ENCODE measurements around the gene SIDT1. TPM values are rescaled to one million over a fixed set of nuclear protein-coding genes. Genes with fewer than 3 reads are reported as not detected.
A peak's percentile ranks its signal among the peaks of the same experiment; 100 is the strongest.

The SIDT1 gene
- polyA plus RNA-seq (2012; ENCODE audit: insufficient read depth, insufficient read length, low read depth) = 0.57 TPM

GRCh38 chr3:113531826-113532697 is at the start of gene SIDT1:
Gene SIDT1, plus strand, starts transcription at chr3:113532555. Its CDS starts 467 bp downstream, at chr3:113533022.
- no peak for DNase-seq
- Histone ChIP-seq H3K36me3 (no peaks in the 10 kb centered on the region), H3K4me3 (ENCODE audit: low read depth, low read length) (peak within 1 kb of the TSS; percentile 42), H3K9me3 (no peaks in the 10 kb centered on the region), H3K27me3 (peaks cover 66% of the 10 kb centered on the region), H3K4me1 (no peaks in the 10 kb centered on the region)
- TF ChIP-seq CTCF (IDR thresholded peaks at IDR 0.05; ENCODE audit: low read depth, low read length) = no peak

- no peak for TF ChIP-seq CTCF (IDR thresholded peaks at IDR 0.05; ENCODE audit: low read depth, low read length)
- DNase-seq = no peak
- Histone ChIP-seq H3K36me3 (no peaks in the 10 kb centered on the region), H3K9me3 (no peaks in the 10 kb centered on the region), H3K27me3 (no peaks in the 10 kb centered on the region), H3K4me1 (no peaks in the 10 kb centered on the region), H3K4me3 (ENCODE audit: low read depth, low read length) (no peak overlapping the region)
Measured at GRCh38 chr3:113485161-113485609, 47.2 kb upstream of the SIDT1 start.

- H3K9me3 ChIP-seq = no peaks in the 10 kb centered on the region
- TF ChIP-seq CTCF (IDR thresholded peaks at IDR 0.05; ENCODE audit: low read depth, low read length) = peak; percentile 45
- no peak overlapping the region for H3K4me3 ChIP-seq (ENCODE audit: low read depth, low read length)
- peaks cover 3% of the 10 kb centered on the region for H3K36me3 ChIP-seq
- H3K4me1 ChIP-seq = no peaks in the 10 kb centered on the region
- peak; percentile 10 for DNase-seq
- H3K27me3 ChIP-seq = no peaks in the 10 kb centered on the region
Measured at GRCh38 chr3:113495035-113495434, 37.3 kb upstream of the SIDT1 start.

GRCh38 chr3:113496924-113497323 is 35.4 kb upstream of the SIDT1 start:
- H3K27me3 ChIP-seq = no peaks in the 10 kb centered on the region
- H3K9me3 ChIP-seq = no peaks in the 10 kb centered on the region
- peaks cover 3% of the 10 kb centered on the region for H3K36me3 ChIP-seq
- TF ChIP-seq CTCF (IDR thresholded peaks at IDR 0.05; ENCODE audit: low read depth, low read length) = no peak
- H3K4me1 ChIP-seq = no peaks in the 10 kb centered on the region
- no peak for DNase-seq
- no peak overlapping the region for H3K4me3 ChIP-seq (ENCODE audit: low read depth, low read length)

- no peak for TF ChIP-seq CTCF (IDR thresholded peaks at IDR 0.05; ENCODE audit: low read depth, low read length)
- no peak for DNase-seq
- Histone ChIP-seq H3K27me3 (no peaks in the 10 kb centered on the region), H3K4me3 (ENCODE audit: low read depth, low read length) (no peak overlapping the region), H3K4me1 (no peaks in the 10 kb centered on the region), H3K9me3 (no peaks in the 10 kb centered on the region), H3K36me3 (peaks cover 3% of the 10 kb centered on the region)
Measured at GRCh38 chr3:113498221-113499005, 33.9 kb upstream of the SIDT1 start.

Measured in BE2C (cell line).